ENCODE results near the gene TMEM181.

Gene TMEM181

DNA sequence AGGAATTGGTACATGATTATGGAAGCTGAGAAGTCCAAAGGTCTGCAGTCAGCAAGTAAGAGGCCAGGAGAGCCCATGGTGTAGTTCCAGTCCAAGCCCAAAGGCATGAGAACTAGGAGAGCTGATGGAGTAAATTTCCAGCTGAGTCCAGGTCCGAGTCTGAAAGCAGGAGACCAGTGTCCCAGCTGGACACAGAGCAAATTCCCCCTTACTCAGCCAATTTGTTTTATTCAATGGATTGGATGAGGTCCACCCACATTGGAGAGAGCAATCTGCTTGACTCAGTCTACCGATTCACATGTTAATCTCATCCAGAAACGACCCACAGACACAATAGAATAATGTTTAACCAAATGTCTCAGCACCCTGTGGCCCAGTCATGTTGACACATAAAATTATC, 14.9 kb downstream of the TMEM181 start:
- TF ChIP-seq, protein P1, sequence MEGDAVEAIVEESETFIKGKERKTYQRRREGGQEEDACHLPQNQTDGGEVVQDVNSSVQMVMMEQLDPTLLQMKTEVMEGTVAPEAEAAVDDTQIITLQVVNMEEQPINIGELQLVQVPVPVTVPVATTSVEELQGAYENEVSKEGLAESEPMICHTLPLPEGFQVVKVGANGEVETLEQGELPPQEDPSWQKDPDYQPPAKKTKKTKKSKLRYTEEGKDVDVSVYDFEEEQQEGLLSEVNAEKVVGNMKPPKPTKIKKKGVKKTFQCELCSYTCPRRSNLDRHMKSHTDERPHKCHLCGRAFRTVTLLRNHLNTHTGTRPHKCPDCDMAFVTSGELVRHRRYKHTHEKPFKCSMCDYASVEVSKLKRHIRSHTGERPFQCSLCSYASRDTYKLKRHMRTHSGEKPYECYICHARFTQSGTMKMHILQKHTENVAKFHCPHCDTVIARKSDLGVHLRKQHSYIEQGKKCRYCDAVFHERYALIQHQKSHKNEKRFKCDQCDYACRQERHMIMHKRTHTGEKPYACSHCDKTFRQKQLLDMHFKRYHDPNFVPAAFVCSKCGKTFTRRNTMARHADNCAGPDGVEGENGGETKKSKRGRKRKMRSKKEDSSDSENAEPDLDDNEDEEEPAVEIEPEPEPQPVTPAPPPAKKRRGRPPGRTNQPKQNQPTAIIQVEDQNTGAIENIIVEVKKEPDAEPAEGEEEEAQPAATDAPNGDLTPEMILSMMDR (IDR thresholded peaks at IDR 0.05; ENCODE audit: poor library complexity, severe bottlenecking): no peak
- Histone ChIP-seq H3K27me3 (ENCODE audit: insufficient read depth, poor library complexity, severe bottlenecking) (no peaks in the 10 kb centered on the region), H3K27ac (ENCODE audit: poor library complexity, severe bottlenecking) (no peak overlapping the region), H3K4me1 (ENCODE audit: insufficient read depth, poor library complexity, severe bottlenecking) (peaks cover 9% of the 10 kb centered on the region), H3K4me3 (ENCODE audit: severe bottlenecking) (no peak overlapping the region), H3K36me3 (ENCODE audit: low read depth) (peaks cover 40% of the 10 kb centered on the region), H3K9me3 (ENCODE audit: severe bottlenecking) (no peaks in the 10 kb centered on the region)
- ATAC-seq (ENCODE audit: low read depth): no peak
- no peak for DNase-seq (ENCODE audit: low spot score)

DNA sequence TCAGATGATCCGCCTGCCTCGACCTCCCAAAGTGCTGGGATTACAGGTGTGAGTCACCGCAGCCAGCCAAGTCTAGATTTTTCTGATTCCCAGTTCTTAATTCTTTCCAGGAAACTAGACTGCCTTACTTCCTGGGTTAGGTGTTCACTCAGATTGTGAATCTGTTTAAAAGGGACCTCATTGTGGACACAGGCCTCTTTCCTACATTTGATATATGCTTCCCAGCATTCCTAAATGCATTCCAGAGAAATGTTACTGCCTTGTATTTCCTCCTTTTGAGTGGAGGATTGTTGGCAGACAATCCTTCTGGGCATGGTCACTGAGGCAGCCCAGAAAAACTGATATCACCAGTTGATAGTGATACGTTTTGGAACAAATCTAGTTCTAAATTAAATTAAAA, 15.7 kb downstream of the TMEM181 start:
- ATAC-seq (ENCODE audit: low read depth) (no peak), DNase-seq (ENCODE audit: low spot score) (no peak)
- Histone ChIP-seq H3K4me1 (ENCODE audit: insufficient read depth, poor library complexity, severe bottlenecking) (peaks cover 9% of the 10 kb centered on the region), H3K27me3 (ENCODE audit: insufficient read depth, poor library complexity, severe bottlenecking) (no peaks in the 10 kb centered on the region), H3K9me3 (ENCODE audit: severe bottlenecking) (no peaks in the 10 kb centered on the region), H3K36me3 (ENCODE audit: low read depth) (peaks cover 42% of the 10 kb centered on the region), H3K27ac (ENCODE audit: poor library complexity, severe bottlenecking) (no peak overlapping the region), H3K4me3 (ENCODE audit: severe bottlenecking) (no peak overlapping the region)
- TF ChIP-seq, protein P1 (IDR thresholded peaks at IDR 0.05; ENCODE audit: poor library complexity, severe bottlenecking): no peak

GRCh38 chr6:158584236-158584651, 24.4 kb downstream of the TMEM181 start:
- Histone ChIP-seq H3K27me3 (ENCODE audit: insufficient read depth, poor library complexity, severe bottlenecking) (no peaks in the 10 kb centered on the region), H3K4me1 (ENCODE audit: insufficient read depth, poor library complexity, severe bottlenecking) (no peaks in the 10 kb centered on the region), H3K36me3 (ENCODE audit: low read depth) (peaks cover 65% of the 10 kb centered on the region), H3K27ac (ENCODE audit: poor library complexity, severe bottlenecking) (no peak overlapping the region), H3K9me3 (ENCODE audit: severe bottlenecking) (no peaks in the 10 kb centered on the region), H3K4me3 (ENCODE audit: severe bottlenecking) (no peak overlapping the region)
- DNase-seq (ENCODE audit: low spot score): no peak
- ATAC-seq (ENCODE audit: low read depth): no peak
- TF ChIP-seq, protein P1 (IDR thresholded peaks at IDR 0.05; ENCODE audit: poor library complexity, severe bottlenecking): no peak

GRCh38 chr6:158586652-158587051, 26.8 kb downstream of the TMEM181 start:
- H3K4me3 ChIP-seq (ENCODE audit: severe bottlenecking): no peak overlapping the region
- TF ChIP-seq, protein P1 (IDR thresholded peaks at IDR 0.05; ENCODE audit: poor library complexity, severe bottlenecking): no peak
- H3K9me3 ChIP-seq (ENCODE audit: severe bottlenecking): no peaks in the 10 kb centered on the region
- ATAC-seq (ENCODE audit: low read depth) (no peak), DNase-seq (ENCODE audit: low spot score) (no peak)
- no peaks in the 10 kb centered on the region for H3K27me3 ChIP-seq (ENCODE audit: insufficient read depth, poor library complexity, severe bottlenecking)
- no peak overlapping the region for H3K27ac ChIP-seq (ENCODE audit: poor library complexity, severe bottlenecking)
- H3K36me3 ChIP-seq (ENCODE audit: low read depth): peaks cover 79% of the 10 kb centered on the region
- H3K4me1 ChIP-seq (ENCODE audit: insufficient read depth, poor library complexity, severe bottlenecking): no peaks in the 10 kb centered on the region

- Histone ChIP-seq H3K36me3 (ENCODE audit: low read depth) (peaks cover 89% of the 10 kb centered on the region), H3K4me3 (ENCODE audit: severe bottlenecking) (no peak overlapping the region), H3K27ac (ENCODE audit: poor library complexity, severe bottlenecking) (no peak overlapping the region), H3K9me3 (ENCODE audit: severe bottlenecking) (no peaks in the 10 kb centered on the region), H3K4me1 (ENCODE audit: insufficient read depth, poor library complexity, severe bottlenecking) (no peaks in the 10 kb centered on the region), H3K27me3 (ENCODE audit: insufficient read depth, poor library complexity, severe bottlenecking) (no peaks in the 10 kb centered on the region)
- ATAC-seq (ENCODE audit: low read depth) (no peak), DNase-seq (ENCODE audit: low spot score) (no peak)
- TF ChIP-seq, protein P1 (IDR thresholded peaks at IDR 0.05; ENCODE audit: poor library complexity, severe bottlenecking): no peak
Observed at GRCh38 chr6:158589366-158589765, 29.5 kb downstream of the TMEM181 start.
